Renal pelvis (tissue), 12 donors: Measurements from ENCODE around the gene IQGAP3. TPM values are rescaled to one million over a fixed set of nuclear protein-coding genes. Genes with fewer than 3 reads are reported as not detected.
"Not testable (repeated sequence)": the region's sequence is repeated elsewhere in the genome, so short reads cannot be mapped to it uniquely, and the experiment has no call there.

Source experiments
- DNase-seq: peaks from one replicate; pipeline ENCODE4 v3.0.0-alpha.2; 2013
- long read RNA-seq, 16 experiments: transcript quantifications; one replicate each; lab custom pipeline, GENCODE V29; 2026
- polyA plus RNA-seq, 3 donors: library from polyadenylated mRNA; unstranded; fragments of 120-200 nt; gene quantifications; one replicate each; pipeline ENCODE4 v1.2.1, GENCODE V29; 2013; ENCODE audit not compliant: insufficient read length in 3 of 3

Gene IQGAP3, protein sequence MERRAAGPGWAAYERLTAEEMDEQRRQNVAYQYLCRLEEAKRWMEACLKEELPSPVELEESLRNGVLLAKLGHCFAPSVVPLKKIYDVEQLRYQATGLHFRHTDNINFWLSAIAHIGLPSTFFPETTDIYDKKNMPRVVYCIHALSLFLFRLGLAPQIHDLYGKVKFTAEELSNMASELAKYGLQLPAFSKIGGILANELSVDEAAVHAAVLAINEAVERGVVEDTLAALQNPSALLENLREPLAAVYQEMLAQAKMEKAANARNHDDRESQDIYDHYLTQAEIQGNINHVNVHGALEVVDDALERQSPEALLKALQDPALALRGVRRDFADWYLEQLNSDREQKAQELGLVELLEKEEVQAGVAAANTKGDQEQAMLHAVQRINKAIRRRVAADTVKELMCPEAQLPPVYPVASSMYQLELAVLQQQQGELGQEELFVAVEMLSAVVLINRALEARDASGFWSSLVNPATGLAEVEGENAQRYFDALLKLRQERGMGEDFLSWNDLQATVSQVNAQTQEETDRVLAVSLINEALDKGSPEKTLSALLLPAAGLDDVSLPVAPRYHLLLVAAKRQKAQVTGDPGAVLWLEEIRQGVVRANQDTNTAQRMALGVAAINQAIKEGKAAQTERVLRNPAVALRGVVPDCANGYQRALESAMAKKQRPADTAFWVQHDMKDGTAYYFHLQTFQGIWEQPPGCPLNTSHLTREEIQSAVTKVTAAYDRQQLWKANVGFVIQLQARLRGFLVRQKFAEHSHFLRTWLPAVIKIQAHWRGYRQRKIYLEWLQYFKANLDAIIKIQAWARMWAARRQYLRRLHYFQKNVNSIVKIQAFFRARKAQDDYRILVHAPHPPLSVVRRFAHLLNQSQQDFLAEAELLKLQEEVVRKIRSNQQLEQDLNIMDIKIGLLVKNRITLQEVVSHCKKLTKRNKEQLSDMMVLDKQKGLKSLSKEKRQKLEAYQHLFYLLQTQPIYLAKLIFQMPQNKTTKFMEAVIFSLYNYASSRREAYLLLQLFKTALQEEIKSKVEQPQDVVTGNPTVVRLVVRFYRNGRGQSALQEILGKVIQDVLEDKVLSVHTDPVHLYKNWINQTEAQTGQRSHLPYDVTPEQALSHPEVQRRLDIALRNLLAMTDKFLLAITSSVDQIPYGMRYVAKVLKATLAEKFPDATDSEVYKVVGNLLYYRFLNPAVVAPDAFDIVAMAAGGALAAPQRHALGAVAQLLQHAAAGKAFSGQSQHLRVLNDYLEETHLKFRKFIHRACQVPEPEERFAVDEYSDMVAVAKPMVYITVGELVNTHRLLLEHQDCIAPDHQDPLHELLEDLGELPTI (N-terminal part only)
- polyA plus RNA-seq = 10 to 100 TPM; 14.1 to 17.0 (median 14.8) TPM
- long read RNA-seq, donor 1 = 0 reads
- long read RNA-seq, donor 2, partial matches to known transcripts = 194 of 206 reads
- long read RNA-seq, donor 2, other reads (novel, unspliced or antisense) = 12 of 206 reads
- long read RNA-seq, donor 3 = 0 reads
- long read RNA-seq, donor 4, partial matches to known transcripts = 181 of 204 reads
- long read RNA-seq, donor 4, other reads (novel, unspliced or antisense) = 23 of 204 reads
- long read RNA-seq, donor 5 = 0 reads
- long read RNA-seq, donor 6, full-length matches to known transcripts = 1 of 17 reads
- long read RNA-seq, donor 6, partial matches to known transcripts = 16 of 17 reads
- long read RNA-seq, donor 6, other reads (novel, unspliced or antisense) = 0 of 17 reads
- long read RNA-seq, donor 7 = 0 reads
- long read RNA-seq, donor 8 = 0 reads
- long read RNA-seq, donor 9, full-length matches to known transcripts = 1 of 1 reads
- long read RNA-seq, donor 9, partial matches to known transcripts = 0 of 1 reads
- long read RNA-seq, donor 9, other reads (novel, unspliced or antisense) = 0 of 1 reads
- long read RNA-seq, donor 10 = 0 reads
- long read RNA-seq, donor 11 = 0 reads
- long read RNA-seq, donor 12, partial matches to known transcripts = 17 of 17 reads
- long read RNA-seq, donor 12, other reads (novel, unspliced or antisense) = 0 of 17 reads
- long read RNA-seq, donor 13, partial matches to known transcripts = 10 of 10 reads
- long read RNA-seq, donor 13, other reads (novel, unspliced or antisense) = 0 of 10 reads
- long read RNA-seq, donor 14 = 0 reads
- long read RNA-seq, donor 15, partial matches to known transcripts = 221 of 235 reads
- long read RNA-seq, donor 15, other reads (novel, unspliced or antisense) = 13 of 235 reads
- long read RNA-seq, donor 16, partial matches to known transcripts = 6 of 6 reads
- long read RNA-seq, donor 16, other reads (novel, unspliced or antisense) = 0 of 6 reads

DNA sequence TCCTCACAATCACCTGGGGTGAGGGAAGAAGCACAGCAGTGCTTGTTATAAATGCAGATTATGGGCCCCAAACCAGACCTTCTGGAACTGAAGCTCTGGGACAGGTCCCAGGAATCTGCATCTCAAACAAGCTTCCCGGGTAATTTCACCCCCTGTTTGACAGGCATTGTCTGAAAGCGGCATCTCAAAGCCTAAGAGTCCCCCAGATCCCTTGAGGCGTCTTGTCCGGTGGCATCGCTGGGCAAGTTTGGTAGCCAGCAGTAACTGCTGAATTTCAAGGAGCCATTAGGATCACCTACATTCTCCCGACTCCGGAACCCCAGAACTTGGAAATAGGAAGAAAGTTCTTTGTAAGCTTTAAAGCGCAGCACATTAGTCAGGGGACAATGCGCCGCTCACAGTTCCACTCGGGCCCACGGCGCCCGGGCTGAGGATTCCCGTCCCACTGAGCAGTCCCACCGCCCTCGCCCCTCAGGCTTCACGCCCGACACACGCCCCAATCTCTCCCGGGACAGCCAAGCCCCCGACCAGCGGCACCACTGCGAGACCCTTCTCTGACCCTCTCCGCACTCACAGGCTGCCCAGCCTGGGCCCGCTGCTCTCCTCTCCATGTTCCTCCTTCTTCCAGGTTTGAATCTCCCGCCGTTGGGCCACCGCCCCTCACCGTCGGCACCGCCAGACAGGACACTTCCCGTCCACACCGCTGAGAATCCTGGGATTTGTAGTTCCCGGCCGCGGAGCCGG is at the start of gene IQGAP3:
Gene IQGAP3, minus strand, starts transcription at position 647 of the 744 bp plus-strand sequence. Its CDS starts 36 bp downstream, at position 611.
- peak; percentile 85 for DNase-seq

- no peak for DNase-seq
These were observed 47.2 kb upstream of the IQGAP3 start for GRCh38 chr1:156619582-156619955.

- no peak for DNase-seq
These were observed 46.7 kb upstream of the IQGAP3 start, which contains the start of gene HAPLN2 for GRCh38 chr1:156618853-156619581. Gene HAPLN2 (plus strand): TSS chr1:156619415. CDS start chr1:156623491, 4,076 bp downstream.

DNA sequence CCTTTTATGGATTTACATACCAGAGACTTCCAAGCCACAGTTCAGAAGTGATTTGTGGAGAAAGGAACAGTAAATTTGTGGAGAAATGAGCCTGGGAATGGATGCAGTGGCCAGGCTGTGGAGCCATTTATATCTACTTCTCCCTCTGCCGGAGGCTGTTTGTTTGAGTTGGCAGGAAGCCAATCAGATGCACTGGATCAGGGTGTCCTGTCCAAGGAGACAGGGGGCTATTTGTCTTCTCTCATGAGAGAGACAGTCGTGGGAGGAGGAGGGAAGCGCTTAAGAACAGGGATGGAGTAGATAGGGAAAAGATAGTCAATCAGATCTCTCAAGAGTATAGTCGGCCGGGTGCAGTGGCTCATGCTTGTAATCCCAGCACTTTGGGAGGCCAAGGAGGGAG is 44.1 kb upstream of the IQGAP3 start:
- peak; percentile 92 for DNase-seq

DNA sequence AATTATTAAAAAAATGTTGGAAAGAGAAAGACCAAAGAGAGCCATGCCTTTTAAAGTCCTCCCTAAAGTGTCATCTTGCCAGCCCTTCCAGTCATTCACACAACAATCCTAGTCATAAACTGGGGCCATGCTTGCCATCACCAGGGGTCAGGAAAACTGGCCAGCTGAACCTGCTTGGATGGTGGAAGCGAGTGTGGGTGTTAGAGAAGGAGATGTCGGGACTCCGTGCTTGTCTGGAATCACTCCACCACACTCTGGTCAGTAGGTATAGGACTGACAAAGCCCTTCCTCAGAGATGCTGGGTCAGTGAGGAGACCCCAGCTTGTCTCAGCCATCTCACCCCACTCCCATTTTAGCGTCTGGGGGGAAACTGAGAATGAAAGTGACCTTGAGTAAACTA is 43.6 kb upstream of the IQGAP3 start:
- no peak for DNase-seq

GRCh38 chr1:156612666-156613065 is 40.3 kb upstream of the IQGAP3 start:
- no peak for DNase-seq

- not testable (repeated sequence) for DNase-seq
These were observed 37.7 kb upstream of the IQGAP3 start for GRCh38 chr1:156610072-156610471.

DNA sequence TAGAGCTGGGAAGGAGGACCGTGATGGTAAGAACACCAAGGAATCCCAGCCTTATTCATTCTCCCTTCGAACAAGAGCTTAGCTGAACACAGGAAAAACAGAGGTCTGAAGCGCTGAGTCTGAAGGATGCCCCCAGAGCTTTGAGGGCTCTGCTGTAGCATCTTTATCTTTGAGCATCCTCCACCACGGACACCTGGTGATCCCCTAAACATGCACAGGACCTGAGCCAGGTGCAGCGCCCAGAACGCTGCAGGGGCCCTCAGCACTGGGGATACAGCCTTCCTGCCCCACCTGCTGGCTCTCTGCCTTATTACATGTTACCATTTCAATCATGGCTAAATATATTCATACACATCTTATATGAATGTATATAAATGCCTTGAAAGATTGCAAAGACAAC is 36.6 kb upstream of the IQGAP3 start:
- no peak for DNase-seq

DNA sequence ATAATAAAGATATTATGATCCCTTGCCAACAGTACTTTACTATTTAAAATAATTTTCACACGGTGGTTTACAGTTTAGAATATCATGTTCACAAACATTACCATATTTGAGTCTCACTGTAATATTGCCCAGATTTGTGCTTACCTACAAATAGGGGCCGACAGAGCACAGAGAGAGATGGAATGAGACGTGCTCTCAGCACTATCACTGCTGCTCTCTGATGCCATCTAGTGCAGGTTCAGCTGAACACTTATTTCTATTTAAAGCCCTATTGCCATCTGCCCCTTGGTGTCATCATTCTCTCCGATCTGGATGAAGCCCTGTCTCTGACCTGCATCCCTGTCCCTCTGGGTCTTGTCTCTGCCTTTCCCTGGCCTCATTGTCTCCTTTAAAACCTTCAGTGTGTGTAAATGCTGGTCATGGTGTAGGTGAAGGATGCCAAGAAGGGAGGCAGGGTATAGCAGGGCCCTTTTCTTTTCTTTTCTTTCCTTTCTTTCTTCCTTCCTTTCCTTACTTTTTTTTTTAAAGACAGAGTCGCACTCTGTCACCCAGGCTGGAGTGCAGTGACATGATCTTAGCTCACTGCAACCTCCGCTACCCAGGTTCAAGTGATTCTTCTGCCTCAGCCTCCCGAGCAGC is 35.8 kb upstream of the IQGAP3 start:
- DNase-seq = no peak

- DNase-seq = not testable (repeated sequence)
These were observed 35.0 kb upstream of the IQGAP3 start for GRCh38 chr1:156607344-156607743.

- DNase-seq = no peak
These were observed 30.2 kb upstream of the IQGAP3 start for GRCh38 chr1:156602557-156602993.

- DNase-seq = no peak
These were observed 29.5 kb upstream of the IQGAP3 start for GRCh38 chr1:156601892-156602291.

GRCh38 chr1:156601122-156601830 is 28.9 kb upstream of the IQGAP3 start, which contains the start of gene GPATCH4:
Gene GPATCH4 (minus strand): TSS chr1:156601479.
- peak; percentile 91 for DNase-seq

- DNase-seq = no peak
These were observed 28.4 kb upstream of the IQGAP3 start for GRCh38 chr1:156600733-156601121.

- DNase-seq = no peak
These were observed 27.4 kb upstream of the IQGAP3 start for GRCh38 chr1:156599811-156600210.

- DNase-seq = no peak
These were observed 26.5 kb upstream of the IQGAP3 start for GRCh38 chr1:156598731-156599432.
